DND-41 (cell line): ENCODE results near the gene AGPAT3.
"Not testable (repeated sequence)": the region's sequence is repeated elsewhere in the genome, so short reads cannot be mapped to it uniquely, and the experiment has no call there.

Experiments used
- ATAC-seq: fragments of 200-7000 bp; cut with Tn5 transposase; 3 replicates; pipeline ENCODE4 v1.9.1; 2021; ENCODE audit warnings: low read depth; ENCODE audit not compliant: insufficient read depth
- DNase-seq: peaks from one replicate; pipeline ENCODE4 v3.0.0-alpha.2; 2020
- H2AFZ ChIP-seq: 2 replicates; pipeline ENCODE4 v1.6.0; 2012; ENCODE audit warnings: low read depth, low read length
- H3K27ac ChIP-seq: 2 replicates; pipeline ENCODE4 v1.5.1; 2012; ENCODE audit warnings: low read length, inconsistent platforms
- H3K27me3 ChIP-seq: fragments of 200-600 bp; sonication (generic); 2 replicates; pipeline ENCODE4 v1.6.0; 2012; ENCODE audit warnings: low read length, mild to moderate bottlenecking, inconsistent platforms; ENCODE audit not compliant: insufficient read depth, poor library complexity
- H3K36me3 ChIP-seq: 2 replicates; pipeline ENCODE4 v1.5.1; 2012; ENCODE audit warnings: low read length, inconsistent platforms; ENCODE audit not compliant: insufficient read depth
- H3K4me1 ChIP-seq: 2 replicates; pipeline ENCODE4 v1.5.1; 2012; ENCODE audit warnings: mild to moderate bottlenecking, low read length; ENCODE audit not compliant: insufficient read depth
- H3K4me2 ChIP-seq: 2 replicates; pipeline ENCODE4 v1.6.0; 2012; ENCODE audit warnings: mild to moderate bottlenecking, moderate library complexity, low read length, inconsistent platforms; ENCODE audit not compliant: insufficient read depth
- H3K4me3 ChIP-seq, 2 experiments: fragments of 200-600 bp in 1 of 2; shearing (Covaris generic) in 1 of 2; 2 replicates each; pipeline ENCODE4 v1.5.1; 2012 to 2016; ENCODE audit warnings: inconsistent platforms in 2 of 2, low read length in 2 of 2, mild to moderate bottlenecking in 2 of 2, low read depth in 1 of 2, moderate library complexity in 1 of 2
- H3K79me2 ChIP-seq: 2 replicates; pipeline ENCODE4 v1.6.0; 2012; ENCODE audit warnings: low read length, inconsistent platforms; ENCODE audit not compliant: insufficient read depth
- H3K9ac ChIP-seq: 2 replicates; pipeline ENCODE4 v1.6.0; 2012; ENCODE audit warnings: low read depth, mild to moderate bottlenecking, inconsistent platforms, low read length, moderate library complexity
- H3K9me3 ChIP-seq: 2 replicates; pipeline ENCODE4 v1.5.1; 2012; ENCODE audit warnings: low read length, moderate library complexity, mild to moderate bottlenecking, inconsistent platforms; ENCODE audit not compliant: insufficient read depth, severe bottlenecking
- H4K20me1 ChIP-seq: 2 replicates; pipeline ENCODE4 v1.6.0; 2012; ENCODE audit warnings: low read length; ENCODE audit not compliant: insufficient read depth
- EZH2 ChIP-seq: IDR thresholded peaks from 3 replicates; pipeline ENCODE4 v1.6.1; 2012; ENCODE audit warnings: borderline replicate concordance, low read depth, mild to moderate bottlenecking, moderate library complexity, low read length, inconsistent platforms; ENCODE audit not compliant: severe bottlenecking
- TF ChIP-seq, protein P1 (sequence below): IDR thresholded peaks from 2 replicates; pipeline ENCODE4 v1.5.1; 2012; ENCODE audit warnings: borderline replicate concordance, low read length, moderate library complexity, mild to moderate bottlenecking; ENCODE audit not compliant: poor library complexity, severe bottlenecking; ENCODE audit errors: extremely low read depth

The AGPAT3 gene

GRCh38 chr21:43894206-43894577 lies 29.2 kb downstream of the AGPAT3 start:
- Histone ChIP-seq H3K9ac (no peak overlapping the region), H2AFZ (no peak overlapping the region), H3K79me2 (peaks cover 87% of the 10 kb centered on the region), H3K9me3 (peaks cover 3% of the 10 kb centered on the region), H4K20me1 (peaks cover 24% of the 10 kb centered on the region; the same call in 1 of the 2 replicates), H3K36me3 (peaks cover 25% of the 10 kb centered on the region), H3K4me2 (no peak overlapping the region), H3K27me3 (no peaks in the 10 kb centered on the region), H3K4me1 (no peaks in the 10 kb centered on the region), H3K27ac (no peak overlapping the region), H3K4me3 (no peak overlapping the region)
- ATAC-seq (no peak), DNase-seq (no peak)
- TF ChIP-seq, protein P1, sequence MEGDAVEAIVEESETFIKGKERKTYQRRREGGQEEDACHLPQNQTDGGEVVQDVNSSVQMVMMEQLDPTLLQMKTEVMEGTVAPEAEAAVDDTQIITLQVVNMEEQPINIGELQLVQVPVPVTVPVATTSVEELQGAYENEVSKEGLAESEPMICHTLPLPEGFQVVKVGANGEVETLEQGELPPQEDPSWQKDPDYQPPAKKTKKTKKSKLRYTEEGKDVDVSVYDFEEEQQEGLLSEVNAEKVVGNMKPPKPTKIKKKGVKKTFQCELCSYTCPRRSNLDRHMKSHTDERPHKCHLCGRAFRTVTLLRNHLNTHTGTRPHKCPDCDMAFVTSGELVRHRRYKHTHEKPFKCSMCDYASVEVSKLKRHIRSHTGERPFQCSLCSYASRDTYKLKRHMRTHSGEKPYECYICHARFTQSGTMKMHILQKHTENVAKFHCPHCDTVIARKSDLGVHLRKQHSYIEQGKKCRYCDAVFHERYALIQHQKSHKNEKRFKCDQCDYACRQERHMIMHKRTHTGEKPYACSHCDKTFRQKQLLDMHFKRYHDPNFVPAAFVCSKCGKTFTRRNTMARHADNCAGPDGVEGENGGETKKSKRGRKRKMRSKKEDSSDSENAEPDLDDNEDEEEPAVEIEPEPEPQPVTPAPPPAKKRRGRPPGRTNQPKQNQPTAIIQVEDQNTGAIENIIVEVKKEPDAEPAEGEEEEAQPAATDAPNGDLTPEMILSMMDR: no peak
- TF ChIP-seq EZH2: no peak

DNA sequence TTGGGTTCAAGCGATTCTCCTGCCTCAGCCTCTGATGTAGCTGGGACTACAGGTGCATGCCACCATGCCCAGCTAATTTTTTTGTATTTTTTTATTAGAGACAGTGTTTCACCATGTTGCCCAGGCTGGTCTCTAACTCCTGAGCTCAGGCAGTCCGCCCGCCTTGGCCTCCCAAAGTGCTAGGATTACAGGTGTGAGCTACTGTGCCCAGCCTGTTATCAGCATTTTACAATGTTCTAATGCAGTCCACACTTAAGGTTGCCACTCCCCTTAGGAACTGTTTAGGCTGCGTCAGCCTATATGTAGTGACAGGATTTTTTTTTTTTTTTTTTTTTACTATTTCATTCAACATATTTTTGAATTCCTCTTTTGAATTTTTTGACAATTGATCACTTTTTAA lies 30.2 kb downstream of the AGPAT3 start:
- Histone ChIP-seq H3K27me3 (no peaks in the 10 kb centered on the region), H3K36me3 (peaks cover 28% of the 10 kb centered on the region), H4K20me1 (peaks cover 34% of the 10 kb centered on the region), H3K9me3 (peaks cover 3% of the 10 kb centered on the region), H3K79me2 (peaks cover 87% of the 10 kb centered on the region), H3K4me2 (no peak overlapping the region), H3K4me1 (no peaks in the 10 kb centered on the region), H3K9ac (no peak overlapping the region), H3K27ac (no peak overlapping the region), H2AFZ (no peak overlapping the region), H3K4me3 (no peak overlapping the region)
- DNase-seq (no peak), ATAC-seq (no peak)
- TF ChIP-seq, protein P1: no peak
- TF ChIP-seq EZH2: no peak

- H3K4me1 ChIP-seq, H2AFZ ChIP-seq, H3K27ac ChIP-seq, DNase-seq, H3K9ac ChIP-seq, ATAC-seq, H3K4me2 ChIP-seq, H3K4me3 ChIP-seq, H3K27me3 ChIP-seq, H3K9me3 ChIP-seq: not testable (repeated sequence)
- peaks cover 89% of the 10 kb centered on the region for H3K79me2 ChIP-seq
- H3K36me3 ChIP-seq: peaks cover 23% of the 10 kb centered on the region
- H4K20me1 ChIP-seq: peaks cover 40% of the 10 kb centered on the region
These were observed 31.8 kb downstream of the AGPAT3 start for GRCh38 chr21:43896696-43897299.

GRCh38 chr21:43899307-43900077 lies 34.5 kb downstream of the AGPAT3 start:
- no peaks in the 10 kb centered on the region for H3K9me3 ChIP-seq
- peaks cover 90% of the 10 kb centered on the region for H3K79me2 ChIP-seq
- ATAC-seq (no peak), DNase-seq (no peak)
- TF ChIP-seq EZH2: no peak
- TF ChIP-seq, protein P1: no peak
- no peak overlapping the region for H3K4me2 ChIP-seq
- H3K27me3 ChIP-seq: no peaks in the 10 kb centered on the region
- peaks cover 53% of the 10 kb centered on the region for H4K20me1 ChIP-seq
- no peak overlapping the region for H3K4me3 ChIP-seq
- H3K36me3 ChIP-seq: peaks cover 28% of the 10 kb centered on the region
- H3K4me1 ChIP-seq: no peaks in the 10 kb centered on the region
- no peak overlapping the region for H3K9ac ChIP-seq
- no peak overlapping the region for H2AFZ ChIP-seq
- no peak overlapping the region for H3K27ac ChIP-seq
